K562 (cell line): ENCODE data around the gene N4BP3. TPM values are rescaled to one million over a fixed set of nuclear protein-coding genes. Genes with fewer than 3 reads are reported as not detected.
A peak's percentile ranks its signal among the peaks of the same experiment; 100 is the strongest.

Experiments used
- CBX1 ChIP-seq: sonication (generic); IDR thresholded peaks from 2 replicates; pipeline ENCODE4 v1.6.1; 2016; ENCODE audit warnings: antibody characterized with exemption, low read depth, mild to moderate bottlenecking
- CREBBP ChIP-seq: IDR thresholded peaks from one replicate; pipeline ENCODE4 v1.6.1; 2012; ENCODE audit warnings: low read depth, mild to moderate bottlenecking, control low read depth, inconsistent platforms, low read length
- DEAF1 ChIP-seq: fragments of 450-650 bp; formaldehyde crosslinking; IDR thresholded peaks from 2 replicates; pipeline ENCODE4 v1.4.0; 2020; ENCODE audit warnings: mild to moderate bottlenecking, moderate library complexity
- ELF4 ChIP-seq: fragments of 450-650 bp; formaldehyde crosslinking; IDR thresholded peaks from 2 replicates; pipeline ENCODE4 v1.4.0; 2022; ENCODE audit warnings: missing genetic modification characterization
- IRF2 ChIP-seq: sonication (generic); formaldehyde crosslinking; IDR thresholded peaks from 2 replicates; pipeline ENCODE4 v1.8.1; 2022; ENCODE audit warnings: mild to moderate bottlenecking, missing genetic modification reagents
- MTA1 ChIP-seq: fragments of 450-650 bp; IDR thresholded peaks from 2 replicates; pipeline ENCODE4 v1.6.1; 2017; ENCODE audit warnings: borderline replicate concordance
- NEUROD1 ChIP-seq: fragments of 150-350 bp; IDR thresholded peaks from 2 replicates; pipeline ENCODE4 v1.6.1; 2014; ENCODE audit warnings: borderline replicate concordance, low read length, low read depth; ENCODE audit not compliant: partially characterized antibody
- POLR3G ChIP-seq: IDR thresholded peaks from 2 replicates; pipeline ENCODE4 v1.6.1; 2011; ENCODE audit not compliant: insufficient read length, insufficient replicate concordance; ENCODE audit errors: extremely low read depth
- RBBP5 ChIP-seq: fragments of 200-600 bp; sonication (generic); IDR thresholded peaks from 2 replicates; pipeline ENCODE4 v1.6.1; 2012; ENCODE audit warnings: borderline replicate concordance, mild to moderate bottlenecking, low read length, control low read depth, inconsistent platforms; ENCODE audit not compliant: insufficient read depth, poor library complexity, severe bottlenecking
- SNIP1 ChIP-seq: fragments of 450-650 bp; IDR thresholded peaks from 2 replicates; pipeline ENCODE4 v1.7.1; 2017; ENCODE audit warnings: low read depth, mild to moderate bottlenecking
- TAL1 ChIP-seq: fragments of 450-650 bp; IDR thresholded peaks from 2 replicates; pipeline ENCODE4 v1.6.1; 2016; ENCODE audit warnings: mild to moderate bottlenecking
- THAP12 ChIP-seq: fragments of 250-450 bp; sonication (Bioruptor Pico); IDR thresholded peaks from 2 replicates; pipeline ENCODE4 v1.9.0; 2021; ENCODE audit warnings: mild to moderate bottlenecking, inconsistent platforms
- ZBTB17 ChIP-seq: fragments of 450-650 bp; formaldehyde crosslinking; IDR thresholded peaks from 2 replicates; pipeline ENCODE4 v1.4.0; 2020; ENCODE audit warnings: mild to moderate bottlenecking
- polyA plus RNA-seq, 8 experiments: library from polyadenylated mRNA; depleted of rRNA in 4 of 8; stranded (reverse) in 5 of 8; unstranded in 3 of 8; fragments of >200 nt; fragmentation: Nextera tagmentation in 2 of 8; fragmentation: Illumina TruSeq in 1 of 8; extraction: Ambion mirVana in 2 of 8; extraction: Trizol in 1 of 8; gene quantifications; 2 replicates each; pipeline versions ENCODE4 v1.2.1 to v1.2.3, GENCODE V29; 2011 to 2014; ENCODE audit warnings: inconsistent platforms in 1 of 8, missing spikeins in 1 of 8
- total RNA-seq, 7 experiments: library from RNA; depleted of rRNA in 6 of 7; stranded (reverse); fragments of >200 nt in 6 of 7; fragmentation: Illumina TruSeq in 2 of 7; extraction: Trizol in 2 of 7; gene quantifications; 2 replicates each; pipeline versions ENCODE4 v1.2.1 to v1.2.3, GENCODE V29; 2011 to 2021; ENCODE audit warnings: low replicate concordance in 1 of 7
- TF ChIP-seq, protein P1 (sequence below): fragments of 250-450 bp; sonication (Bioruptor Pico); IDR thresholded peaks from 2 replicates; pipeline ENCODE4 v1.4.0; 2020; ENCODE audit warnings: mild to moderate bottlenecking, moderate library complexity, borderline replicate concordance
- TF ChIP-seq, protein P2 (sequence below): sonication (generic); formaldehyde crosslinking; IDR thresholded peaks from 2 replicates; pipeline ENCODE4 v1.8.1; 2023; ENCODE audit warnings: missing genetic modification reagents, mild to moderate bottlenecking, borderline replicate concordance

The N4BP3 gene
- total and polyA plus RNA-seq, 9 of the 15 experiments (the other 6 are each of a cell fraction or from before 2014, with no cell fraction given), result 0.06 to 7.0 (median 2.4) TPM

DNA sequence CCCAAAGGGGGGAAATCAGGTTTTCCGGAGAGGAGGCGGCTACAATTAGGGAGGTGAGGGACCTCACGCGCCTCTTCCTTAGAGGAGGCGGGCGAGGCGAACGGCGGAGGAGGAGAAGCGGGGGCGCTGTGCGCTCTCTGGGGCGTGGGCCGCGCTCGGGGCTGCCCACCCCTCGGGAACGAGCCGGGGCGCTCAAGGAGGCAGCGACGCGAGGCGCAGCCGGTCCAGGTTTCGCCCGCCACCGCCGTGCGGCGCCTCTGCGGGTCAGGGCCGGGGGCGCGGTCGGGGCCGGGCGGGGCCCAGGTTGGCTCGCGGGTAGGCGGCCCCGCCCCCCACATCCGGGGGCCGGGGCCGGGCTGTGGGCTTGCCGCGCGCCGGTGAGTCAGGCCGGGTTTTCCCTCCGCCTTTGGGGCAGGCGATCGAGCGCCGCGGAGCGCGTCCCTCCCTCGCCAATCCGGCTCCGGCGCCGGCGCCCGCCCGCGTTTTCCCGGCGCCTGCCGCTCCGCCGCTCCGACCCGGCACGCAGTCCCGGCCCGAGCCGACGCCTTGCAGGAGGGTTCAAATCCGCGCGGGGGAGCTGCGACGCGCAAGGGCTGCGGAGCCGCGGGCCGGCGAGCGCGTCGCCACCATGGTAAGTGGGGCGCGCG is at the start of gene N4BP3 (continued):
- TF ChIP-seq THAP12 (CRISPR knock-in tag) (no peak), IRF2 (CRISPR knock-in tag) (no peak), CBX1 (peak; percentile 71; the same call in 1 of the 2 replicates), TAL1 (no peak), SNIP1 (no peak), RBBP5 (peak; percentile 63), ELF4 (CRISPR knock-in tag) (no peak), MTA1 (no peak), CREBBP (no peak), NEUROD1 (peak; percentile 99), ZBTB17 (CRISPR knock-in tag) (no peak), DEAF1 (no peak), POLR3G (no peak)
- TF ChIP-seq, protein P1, sequence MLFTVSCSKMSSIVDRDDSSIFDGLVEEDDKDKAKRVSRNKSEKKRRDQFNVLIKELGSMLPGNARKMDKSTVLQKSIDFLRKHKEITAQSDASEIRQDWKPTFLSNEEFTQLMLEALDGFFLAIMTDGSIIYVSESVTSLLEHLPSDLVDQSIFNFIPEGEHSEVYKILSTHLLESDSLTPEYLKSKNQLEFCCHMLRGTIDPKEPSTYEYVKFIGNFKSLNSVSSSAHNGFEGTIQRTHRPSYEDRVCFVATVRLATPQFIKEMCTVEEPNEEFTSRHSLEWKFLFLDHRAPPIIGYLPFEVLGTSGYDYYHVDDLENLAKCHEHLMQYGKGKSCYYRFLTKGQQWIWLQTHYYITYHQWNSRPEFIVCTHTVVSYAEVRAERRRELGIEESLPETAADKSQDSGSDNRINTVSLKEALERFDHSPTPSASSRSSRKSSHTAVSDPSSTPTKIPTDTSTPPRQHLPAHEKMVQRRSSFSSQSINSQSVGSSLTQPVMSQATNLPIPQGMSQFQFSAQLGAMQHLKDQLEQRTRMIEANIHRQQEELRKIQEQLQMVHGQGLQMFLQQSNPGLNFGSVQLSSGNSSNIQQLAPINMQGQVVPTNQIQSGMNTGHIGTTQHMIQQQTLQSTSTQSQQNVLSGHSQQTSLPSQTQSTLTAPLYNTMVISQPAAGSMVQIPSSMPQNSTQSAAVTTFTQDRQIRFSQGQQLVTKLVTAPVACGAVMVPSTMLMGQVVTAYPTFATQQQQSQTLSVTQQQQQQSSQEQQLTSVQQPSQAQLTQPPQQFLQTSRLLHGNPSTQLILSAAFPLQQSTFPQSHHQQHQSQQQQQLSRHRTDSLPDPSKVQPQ (CRISPR knock-in tag), result no peak
- TF ChIP-seq, protein P2, sequence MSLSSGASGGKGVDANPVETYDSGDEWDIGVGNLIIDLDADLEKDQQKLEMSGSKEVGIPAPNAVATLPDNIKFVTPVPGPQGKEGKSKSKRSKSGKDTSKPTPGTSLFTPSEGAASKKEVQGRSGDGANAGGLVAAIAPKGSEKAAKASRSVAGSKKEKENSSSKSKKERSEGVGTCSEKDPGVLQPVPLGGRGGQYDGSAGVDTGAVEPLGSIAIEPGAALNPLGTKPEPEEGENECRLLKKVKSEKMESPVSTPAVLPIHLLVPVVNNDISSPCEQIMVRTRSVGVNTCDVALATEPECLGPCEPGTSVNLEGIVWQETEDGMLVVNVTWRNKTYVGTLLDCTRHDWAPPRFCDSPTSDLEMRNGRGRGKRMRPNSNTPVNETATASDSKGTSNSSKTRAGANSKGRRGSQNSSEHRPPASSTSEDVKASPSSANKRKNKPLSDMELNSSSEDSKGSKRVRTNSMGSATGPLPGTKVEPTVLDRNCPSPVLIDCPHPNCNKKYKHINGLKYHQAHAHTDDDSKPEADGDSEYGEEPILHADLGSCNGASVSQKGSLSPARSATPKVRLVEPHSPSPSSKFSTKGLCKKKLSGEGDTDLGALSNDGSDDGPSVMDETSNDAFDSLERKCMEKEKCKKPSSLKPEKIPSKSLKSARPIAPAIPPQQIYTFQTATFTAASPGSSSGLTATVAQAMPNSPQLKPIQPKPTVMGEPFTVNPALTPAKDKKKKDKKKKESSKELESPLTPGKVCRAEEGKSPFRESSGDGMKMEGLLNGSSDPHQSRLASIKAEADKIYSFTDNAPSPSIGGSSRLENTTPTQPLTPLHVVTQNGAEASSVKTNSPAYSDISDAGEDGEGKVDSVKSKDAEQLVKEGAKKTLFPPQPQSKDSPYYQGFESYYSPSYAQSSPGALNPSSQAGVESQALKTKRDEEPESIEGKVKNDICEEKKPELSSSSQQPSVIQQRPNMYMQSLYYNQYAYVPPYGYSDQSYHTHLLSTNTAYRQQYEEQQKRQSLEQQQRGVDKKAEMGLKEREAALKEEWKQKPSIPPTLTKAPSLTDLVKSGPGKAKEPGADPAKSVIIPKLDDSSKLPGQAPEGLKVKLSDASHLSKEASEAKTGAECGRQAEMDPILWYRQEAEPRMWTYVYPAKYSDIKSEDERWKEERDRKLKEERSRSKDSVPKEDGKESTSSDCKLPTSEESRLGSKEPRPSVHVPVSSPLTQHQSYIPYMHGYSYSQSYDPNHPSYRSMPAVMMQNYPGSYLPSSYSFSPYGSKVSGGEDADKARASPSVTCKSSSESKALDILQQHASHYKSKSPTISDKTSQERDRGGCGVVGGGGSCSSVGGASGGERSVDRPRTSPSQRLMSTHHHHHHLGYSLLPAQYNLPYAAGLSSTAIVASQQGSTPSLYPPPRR (CRISPR knock-in tag), result no peak
